Measurements from ENCODE around the gene ANKH.

DNA sequence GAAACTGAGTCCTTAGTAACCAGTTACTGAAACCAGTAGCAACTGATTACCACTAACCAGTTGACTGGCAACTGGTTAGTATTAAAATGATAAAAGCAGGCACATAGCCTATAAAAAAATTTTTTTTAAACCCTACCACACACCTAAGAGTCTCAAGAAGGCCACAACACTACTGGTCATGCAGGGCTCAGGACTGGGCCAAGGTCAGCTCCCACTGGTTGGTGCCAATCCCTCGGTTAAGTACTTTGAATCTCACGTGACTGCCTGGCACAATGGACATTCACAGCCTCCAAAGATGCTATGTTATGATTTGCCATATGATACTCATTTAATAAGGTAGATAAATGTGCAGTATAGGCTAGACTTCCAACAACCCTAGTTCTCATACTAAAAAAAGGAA, 8.5 kb downstream of the ANKH start:
- TF ChIP-seq, protein P1, sequence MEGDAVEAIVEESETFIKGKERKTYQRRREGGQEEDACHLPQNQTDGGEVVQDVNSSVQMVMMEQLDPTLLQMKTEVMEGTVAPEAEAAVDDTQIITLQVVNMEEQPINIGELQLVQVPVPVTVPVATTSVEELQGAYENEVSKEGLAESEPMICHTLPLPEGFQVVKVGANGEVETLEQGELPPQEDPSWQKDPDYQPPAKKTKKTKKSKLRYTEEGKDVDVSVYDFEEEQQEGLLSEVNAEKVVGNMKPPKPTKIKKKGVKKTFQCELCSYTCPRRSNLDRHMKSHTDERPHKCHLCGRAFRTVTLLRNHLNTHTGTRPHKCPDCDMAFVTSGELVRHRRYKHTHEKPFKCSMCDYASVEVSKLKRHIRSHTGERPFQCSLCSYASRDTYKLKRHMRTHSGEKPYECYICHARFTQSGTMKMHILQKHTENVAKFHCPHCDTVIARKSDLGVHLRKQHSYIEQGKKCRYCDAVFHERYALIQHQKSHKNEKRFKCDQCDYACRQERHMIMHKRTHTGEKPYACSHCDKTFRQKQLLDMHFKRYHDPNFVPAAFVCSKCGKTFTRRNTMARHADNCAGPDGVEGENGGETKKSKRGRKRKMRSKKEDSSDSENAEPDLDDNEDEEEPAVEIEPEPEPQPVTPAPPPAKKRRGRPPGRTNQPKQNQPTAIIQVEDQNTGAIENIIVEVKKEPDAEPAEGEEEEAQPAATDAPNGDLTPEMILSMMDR (IDR thresholded peaks at IDR 0.05): no peak
- TF ChIP-seq POLR2A (IDR thresholded peaks at IDR 0.05): no peak
